H9 (cell line): Measurements from ENCODE around the gene RIMBP2. TPM values are rescaled to one million over a fixed set of nuclear protein-coding genes. Genes with fewer than 3 reads are reported as not detected.

ENCODE experiments used
- DNase-seq: peaks from one replicate; pipeline ENCODE4 v3.0.0-alpha.2; 2017
- H2AFZ ChIP-seq: one replicate; pipeline ENCODE4 v1.6.1; 2013; ENCODE audit warnings: mild to moderate bottlenecking, low read length, control low read depth, moderate library complexity
- H2AK5ac ChIP-seq: 2 replicates; pipeline ENCODE4 v1.6.1; 2013; ENCODE audit warnings: low read length, control low read depth, mixed read lengths; ENCODE audit not compliant: insufficient read length
- H2BK120ac ChIP-seq: one replicate; pipeline ENCODE4 v1.6.1; 2013; ENCODE audit warnings: low read depth, mild to moderate bottlenecking, low read length, control low read depth, inconsistent platforms; ENCODE audit not compliant: poor library complexity, severe bottlenecking
- H2BK12ac ChIP-seq: 2 replicates; pipeline ENCODE4 v1.6.1; 2013; ENCODE audit warnings: low read length, control low read depth, mixed read lengths, low read depth; ENCODE audit not compliant: insufficient read length
- H2BK15ac ChIP-seq: 2 replicates; pipeline ENCODE4 v1.6.1; 2013; ENCODE audit warnings: low read depth, low read length, control low read depth
- H2BK20ac ChIP-seq: one replicate; pipeline ENCODE4 v1.6.1; 2013; ENCODE audit warnings: low read depth, mild to moderate bottlenecking, low read length, control low read depth, inconsistent platforms; ENCODE audit not compliant: poor library complexity, severe bottlenecking
- H2BK5ac ChIP-seq: 2 replicates; pipeline ENCODE4 v1.6.1; 2013; ENCODE audit warnings: low read length, control low read depth, mixed read lengths; ENCODE audit not compliant: insufficient read length
- H3K14ac ChIP-seq: 2 replicates; pipeline ENCODE4 v1.6.1; 2013; ENCODE audit warnings: low read length, control low read depth; ENCODE audit not compliant: insufficient read depth
- H3K18ac ChIP-seq: 2 replicates; pipeline ENCODE4 v1.6.1; 2013; ENCODE audit warnings: low read depth, mild to moderate bottlenecking, mixed read lengths, low read length, control low read depth; ENCODE audit not compliant: insufficient read length
- H3K23ac ChIP-seq: 2 replicates; pipeline ENCODE4 v1.6.1; 2013; ENCODE audit warnings: low read length, control low read depth, mixed read lengths, low read depth; ENCODE audit not compliant: insufficient read length
- H3K23me2 ChIP-seq: 2 replicates; pipeline ENCODE4 v1.6.1; 2013; ENCODE audit warnings: low read depth, mild to moderate bottlenecking, mixed read lengths, low read length, control low read depth; ENCODE audit not compliant: insufficient read length, poor library complexity, severe bottlenecking
- H3K27ac ChIP-seq: 2 replicates; pipeline ENCODE4 v1.5.1; 2013; ENCODE audit warnings: low read length, control low read depth, mixed read lengths, low read depth; ENCODE audit not compliant: insufficient read length
- H3K27me3 ChIP-seq: 2 replicates; pipeline ENCODE4 v1.6.1; 2013; ENCODE audit warnings: low read length, control low read depth, inconsistent platforms; ENCODE audit not compliant: insufficient read depth
- H3K4ac ChIP-seq: 2 replicates; pipeline ENCODE4 v1.6.1; 2013; ENCODE audit warnings: low read depth, mild to moderate bottlenecking, control low read depth, inconsistent platforms, low read length, moderate library complexity
- H3K4me1 ChIP-seq: 2 replicates; pipeline ENCODE4 v1.6.1; 2013; ENCODE audit warnings: low read length, control low read depth, inconsistent platforms; ENCODE audit not compliant: insufficient read depth
- H3K4me2 ChIP-seq: 2 replicates; pipeline ENCODE4 v1.6.1; 2013; ENCODE audit warnings: low read length, control low read depth, mixed read lengths; ENCODE audit not compliant: insufficient read length, insufficient read depth
- H3K56ac ChIP-seq: 2 replicates; pipeline ENCODE4 v1.6.1; 2013; ENCODE audit warnings: low read depth, mild to moderate bottlenecking, mixed read lengths, low read length, control low read depth; ENCODE audit not compliant: insufficient read length
- H3K79me1 ChIP-seq: 2 replicates; pipeline ENCODE4 v1.6.1; 2013; ENCODE audit warnings: low read depth, mild to moderate bottlenecking, moderate library complexity, low read length, control low read depth, inconsistent platforms; ENCODE audit not compliant: insufficient read depth, poor library complexity, severe bottlenecking
- H3K79me2 ChIP-seq: 2 replicates; pipeline ENCODE4 v1.6.1; 2013; ENCODE audit warnings: low read length, control low read depth, inconsistent platforms; ENCODE audit not compliant: insufficient read depth
- H3K9ac ChIP-seq: 2 replicates; pipeline ENCODE4 v1.6.1; 2013; ENCODE audit warnings: low read length, control low read depth, mixed read lengths; ENCODE audit not compliant: insufficient read length; ENCODE audit errors: extremely low read depth
- H3K9me3 ChIP-seq: one replicate; pipeline ENCODE4 v1.6.1; 2013; ENCODE audit warnings: low read depth, low read length, inconsistent platforms; ENCODE audit not compliant: control insufficient read depth
- H3T11ph ChIP-seq: one replicate; pipeline ENCODE4 v1.6.1; 2013; ENCODE audit warnings: mild to moderate bottlenecking, low read length, control low read depth, inconsistent platforms
- H4K20me1 ChIP-seq: one replicate; pipeline ENCODE4 v1.6.1; 2013; ENCODE audit not compliant: control insufficient read depth, insufficient read length, insufficient read depth
- H4K5ac ChIP-seq: 2 replicates; pipeline ENCODE4 v1.6.1; 2013; ENCODE audit warnings: low read depth, mild to moderate bottlenecking, mixed read lengths, low read length, control low read depth; ENCODE audit not compliant: insufficient read length
- H4K8ac ChIP-seq: replicated peaks from 2 replicates; pipeline ENCODE4 v1.6.1; 2013; ENCODE audit warnings: low read length, control low read depth, mixed read lengths, low read depth; ENCODE audit not compliant: insufficient read length
- H4K91ac ChIP-seq: 2 replicates; pipeline ENCODE4 v1.6.1; 2013; ENCODE audit warnings: low read depth, mild to moderate bottlenecking, moderate library complexity, mixed read lengths, low read length, control low read depth; ENCODE audit not compliant: insufficient read length
- H3K27ac Mint-ChIP-seq, 3 experiments: 2 replicates in 2 of 3; 3 replicates in 1 of 3; pipeline ENCODE4 v1.8.0; 2020 to 2021; ENCODE audit warnings: mixed read lengths in 3 of 3, mild to moderate bottlenecking in 1 of 3, moderate library complexity in 1 of 3
- H3K27me3 Mint-ChIP-seq: 2 replicates; pipeline ENCODE4 v1.8.0; 2021; ENCODE audit warnings: low read depth, mild to moderate bottlenecking, moderate library complexity, mixed read lengths
- H3K36me3 Mint-ChIP-seq, 3 experiments: 2 replicates in 2 of 3; 3 replicates in 1 of 3; pipeline ENCODE4 v1.8.0; 2020 to 2021; ENCODE audit warnings: low read depth in 3 of 3, mixed read lengths in 3 of 3; ENCODE audit not compliant: insufficient read depth in 1 of 3
- H3K4me1 Mint-ChIP-seq, 2 experiments: 2 replicates each; pipeline ENCODE4 v1.8.0; 2020; ENCODE audit warnings: mixed read lengths in 2 of 2
- H3K4me3 Mint-ChIP-seq, 2 experiments: 2 replicates in 1 of 2; 3 replicates in 1 of 2; pipeline ENCODE4 v1.8.0; 2020 to 2021; ENCODE audit warnings: mild to moderate bottlenecking in 2 of 2, mixed read lengths in 2 of 2, moderate library complexity in 1 of 2
- H3K9me3 Mint-ChIP-seq, 2 experiments: 2 replicates in 1 of 2; 3 replicates in 1 of 2; pipeline ENCODE4 v1.8.0; 2020; ENCODE audit warnings: mild to moderate bottlenecking in 2 of 2, mixed read lengths in 2 of 2, moderate library complexity in 1 of 2
- CTCF ChIP-seq: fragments of 200-600 bp; sonication (generic); conservative IDR thresholded peaks from 3 replicates; pipeline ENCODE4 v1.8.0; 2021; ENCODE audit warnings: antibody characterized with exemption, mild to moderate bottlenecking
- WGBS: extraction: QIAGEN DNeasy Blood & Tissue Kit; methylation state at CpG from one replicate; pipeline ENCODE4 v1.1.7; 2013; ENCODE audit warnings: missing lambda C conversion rate, low lambda C conversion rate, mixed read lengths; ENCODE audit not compliant: insufficient read length; ENCODE audit errors: extremely low coverage; 5-methylcytosine and 5-hydroxymethylcytosine counted together
- total RNA-seq: library from RNA; stranded (reverse); gene quantifications from 2 replicates; pipeline ENCODE4 v1.2.1, GENCODE V29; 2021

Gene RIMBP2
- total RNA-seq, 1 experiment from 2014 or later: 0.70 TPM

- H2BK12ac ChIP-seq: no peak overlapping the region
- H2BK120ac ChIP-seq: no peak overlapping the region
- H4K8ac ChIP-seq: no peak overlapping the region
- Mint-ChIP-seq H3K27me3 (peaks cover 2% of the 10 kb centered on the region; the same call in 1 of the 2 replicates), H3K27ac (no peak overlapping the region), H3K4me3 (no peak overlapping the region), H3K4me1 (peaks cover 0 to 4% of the 10 kb centered on the region in 2 experiments; a peak in 2 of 4 replicates), H3K9me3 (no peaks in the 10 kb centered on the region), H3K36me3 (no peaks in the 10 kb centered on the region)
- H3K27ac ChIP-seq: no peak overlapping the region
- no peak overlapping the region for H2BK5ac ChIP-seq
- H3K18ac ChIP-seq: no peak overlapping the region
- no peak overlapping the region for H3K9ac ChIP-seq
- WGBS: no CpG with 5 or more reads among the region's 19 CpGs
- H3K23ac ChIP-seq: no peak overlapping the region
- no peak overlapping the region for H3K4ac ChIP-seq
- no peak overlapping the region for H4K5ac ChIP-seq
- no peak overlapping the region for H3K4me2 ChIP-seq
- H3K79me1 ChIP-seq: no peaks in the 10 kb centered on the region
- no peak overlapping the region for H2BK20ac ChIP-seq
- H3K4me1 ChIP-seq: no peaks in the 10 kb centered on the region
- no peak overlapping the region for H4K91ac ChIP-seq
- H3K27me3 ChIP-seq: no peaks in the 10 kb centered on the region
- H3K56ac ChIP-seq: no peak overlapping the region
- no peak overlapping the region for H2BK15ac ChIP-seq
- H4K20me1 ChIP-seq: no peaks in the 10 kb centered on the region
- DNase-seq: no peak
- H3K23me2 ChIP-seq: no peaks in the 10 kb centered on the region
- TF ChIP-seq CTCF: no peak
- H2AK5ac ChIP-seq: no peak overlapping the region
- H3K79me2 ChIP-seq: no peaks in the 10 kb centered on the region
- no peak overlapping the region for H3K14ac ChIP-seq
- no peaks in the 10 kb centered on the region for H3K9me3 ChIP-seq
- no peak overlapping the region for H2AFZ ChIP-seq
- no peak overlapping the region for H3T11ph ChIP-seq
Measured at GRCh38 chr12:130455161-130455560, 260.9 kb downstream of the RIMBP2 start.
